Renal cortex interstitium (tissue), 15 donors: ENCODE measurements around the gene OR4C3. TPM values are rescaled to one million over a fixed set of nuclear protein-coding genes. Genes with fewer than 3 reads are reported as not detected.
A peak's percentile ranks its signal among the peaks of the same experiment; 100 is the strongest.
"Not testable (repeated sequence)": the region's sequence is repeated elsewhere in the genome, so short reads cannot be mapped to it uniquely, and the experiment has no call there.

ENCODE experiments used
- DNase-seq, 11 donors: peaks; one replicate each; pipeline ENCODE4 v3.0.0-alpha.2; 2013; ENCODE audit warnings: low read depth in 9 of 11, low spot score in 4 of 11; ENCODE audit errors: extremely low read depth in 1 of 11
- long read RNA-seq, 16 experiments: transcript quantifications; one replicate each; lab custom pipeline, GENCODE V29; 2026
- polyA plus RNA-seq, 3 donors: library from polyadenylated mRNA; unstranded; fragments of 120-200 nt; gene quantifications; one replicate each; pipeline ENCODE4 v1.2.1, GENCODE V29; 2013; ENCODE audit not compliant: insufficient read length in 3 of 3

Gene OR4C3
- polyA plus RNA-seq: not detected
- long read RNA-seq, donor 1: 0 reads
- long read RNA-seq, donor 2: 0 reads
- long read RNA-seq, donor 3: 0 reads
- long read RNA-seq, donor 4: 0 reads
- long read RNA-seq, donor 5: 0 reads
- long read RNA-seq, donor 6, partial matches to known transcripts: 0 of 1 reads
- long read RNA-seq, donor 6, other reads (novel, unspliced or antisense): 0 of 1 reads
- long read RNA-seq, donor 7: 0 reads
- long read RNA-seq, donor 8: 0 reads
- long read RNA-seq, donor 9: 0 reads
- long read RNA-seq, donor 10: 0 reads
- long read RNA-seq, donor 11: 0 reads
- long read RNA-seq, donor 12: 0 reads
- long read RNA-seq, donor 13: 0 reads
- long read RNA-seq, donor 14: 0 reads
- long read RNA-seq, donor 15: 0 reads
- long read RNA-seq, donor 16: 0 reads

DNA sequence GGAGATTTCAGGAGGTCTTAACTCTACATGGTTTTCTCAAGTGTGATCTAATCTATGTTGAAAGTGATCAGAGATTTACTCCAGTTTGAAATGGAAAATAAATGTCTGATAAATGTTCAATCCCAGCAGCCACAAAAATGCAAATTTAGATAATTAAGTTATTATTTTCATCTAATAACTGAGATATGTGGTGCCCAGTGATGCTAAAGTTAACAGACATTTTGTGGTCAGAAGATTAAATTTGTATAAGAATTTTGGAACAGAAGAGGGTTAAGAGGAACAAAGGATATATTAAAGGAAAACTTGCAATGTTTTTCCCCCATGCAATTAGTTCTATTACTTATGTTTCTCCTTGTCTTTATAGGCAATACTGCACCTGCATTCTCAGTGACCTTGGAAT is at the start of gene OR4C3:
TSS of gene OR4C3 (plus strand) at position 301 of the 400 bp plus-strand sequence. CDS start 102 bp downstream, outside the sequence.
- not testable (repeated sequence) for DNase-seq

- no peak for DNase-seq
These were observed 18.8 kb upstream of the OR4C3 start, which contains the start of gene OR4S1 for GRCh38 chr11:48305923-48306322. Gene OR4S1, plus strand, starts transcription at chr11:48306223. Its CDS starts 0 bp downstream, at chr11:48306223.

DNA sequence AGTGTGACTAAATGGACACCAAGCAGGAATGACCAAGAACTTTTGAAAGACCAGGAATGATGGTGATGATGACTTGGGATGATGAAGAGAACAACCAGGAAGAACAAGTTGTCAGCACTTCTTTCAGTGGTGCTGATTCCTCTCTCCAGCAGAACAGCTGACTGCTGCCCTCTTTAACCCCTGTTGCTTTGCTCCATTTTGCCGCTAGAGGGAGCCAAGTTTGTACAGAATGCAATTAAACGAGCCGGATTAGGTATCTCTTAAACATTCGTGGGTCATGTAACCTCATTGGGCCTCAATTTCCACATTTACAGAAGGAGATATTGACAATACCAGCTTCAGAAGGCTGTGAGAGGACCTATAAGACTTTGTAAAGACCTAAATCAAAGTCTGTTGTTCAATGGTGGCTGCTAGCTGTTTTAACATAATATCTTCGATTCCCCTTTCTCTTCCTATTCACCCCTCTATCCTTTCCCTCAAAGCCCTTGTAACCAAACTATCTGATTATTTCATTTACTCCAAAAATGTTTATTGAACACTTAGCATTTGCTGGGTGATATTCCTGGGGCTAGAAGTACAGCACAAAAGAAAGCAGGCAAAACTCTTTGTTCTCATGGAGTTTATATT is 16.8 kb upstream of the OR4C3 start:
- DNase-seq: peak in 10 of 11 donors; percentile 5 to 46 (median 18)

DNA sequence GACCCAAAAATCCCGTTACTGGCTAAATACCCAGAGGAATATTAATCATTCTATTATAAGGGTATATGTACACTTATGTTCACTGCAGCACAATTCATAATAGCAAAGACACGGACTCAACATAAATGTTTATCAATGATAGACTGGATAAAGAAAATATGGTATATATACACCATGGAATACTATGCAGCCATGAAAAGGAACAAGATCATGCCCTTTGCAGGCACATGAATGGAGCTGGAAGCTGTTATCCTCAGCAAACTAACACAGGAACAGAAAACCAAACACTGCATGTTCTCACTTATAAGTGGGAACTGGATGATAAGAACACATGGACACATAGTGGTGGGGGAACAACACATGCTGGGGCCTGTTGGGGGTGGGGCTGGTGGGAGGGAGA is 11.1 kb upstream of the OR4C3 start:
- DNase-seq: not testable (repeated sequence)

GRCh38 chr11:48319813-48320212 is 4.9 kb upstream of the OR4C3 start:
- not testable (repeated sequence) for DNase-seq

DNA sequence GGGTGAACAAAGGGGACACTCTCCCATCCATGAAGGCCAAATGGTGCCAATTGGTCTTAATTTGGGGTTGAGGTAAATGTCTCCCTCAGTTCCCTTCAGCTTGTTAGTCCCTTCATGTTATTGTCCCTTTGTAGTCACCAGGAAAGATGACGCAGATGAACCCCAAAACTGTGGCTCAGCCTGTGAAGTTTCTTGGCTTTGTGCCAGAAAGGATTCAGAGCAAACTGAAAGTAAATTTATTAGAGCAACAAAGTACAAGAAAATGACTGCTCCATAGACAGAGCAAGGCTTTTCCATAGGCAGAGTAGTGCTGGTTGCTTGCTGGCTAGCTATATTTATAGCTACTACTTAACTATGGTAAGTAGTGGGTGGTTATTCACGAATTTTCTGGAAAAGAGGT is 16.7 kb downstream of the OR4C3 start:
- DNase-seq: no peak

- not testable (repeated sequence) for DNase-seq
These were observed 17.8 kb downstream of the OR4C3 start for GRCh38 chr11:48342505-48342904.

DNA sequence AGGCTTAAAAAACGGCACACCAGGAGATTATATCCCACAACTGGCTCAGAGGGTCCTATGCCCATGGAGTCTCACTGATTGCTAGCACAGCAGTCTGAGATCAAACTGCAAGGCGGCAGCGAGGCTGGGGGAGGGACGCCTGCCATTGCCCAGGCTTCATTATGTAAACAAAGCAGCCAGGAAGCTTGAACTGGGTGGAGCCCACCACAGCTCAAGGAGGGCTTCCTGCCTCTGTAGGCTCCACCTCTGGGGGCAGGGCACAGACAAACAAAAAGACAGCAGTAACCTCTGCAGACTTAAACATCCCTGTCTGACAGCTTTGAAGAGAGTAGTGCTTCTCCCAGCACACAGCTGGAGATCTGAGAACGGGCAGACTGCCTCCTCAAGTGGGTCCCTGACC is 21.6 kb downstream of the OR4C3 start:
- not testable (repeated sequence) for DNase-seq

GRCh38 chr11:48354013-48354412 is 29.3 kb downstream of the OR4C3 start:
- DNase-seq: no peak

- no peak for DNase-seq
These were observed 30.0 kb downstream of the OR4C3 start for GRCh38 chr11:48354677-48355076.

DNA sequence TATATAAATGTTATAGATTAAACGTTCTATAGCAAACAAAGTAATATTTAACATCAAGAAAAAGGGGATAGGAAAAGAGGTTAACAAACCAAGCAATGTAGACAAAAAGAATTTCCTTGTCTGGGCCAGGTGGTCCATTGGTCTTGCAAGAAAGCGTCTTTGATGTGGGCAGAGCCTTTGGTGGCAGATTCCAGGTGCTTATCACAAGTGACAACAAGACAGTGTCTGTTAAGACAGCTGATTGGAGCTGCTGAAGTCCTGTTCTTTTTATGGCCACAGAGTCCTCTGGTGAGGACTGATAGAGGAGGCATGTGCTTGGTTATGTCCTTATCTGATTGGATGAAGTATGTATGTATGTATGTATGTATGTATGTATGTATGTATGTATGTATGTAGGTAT is 36.6 kb downstream of the OR4C3 start:
- not testable (repeated sequence) for DNase-seq

DNA sequence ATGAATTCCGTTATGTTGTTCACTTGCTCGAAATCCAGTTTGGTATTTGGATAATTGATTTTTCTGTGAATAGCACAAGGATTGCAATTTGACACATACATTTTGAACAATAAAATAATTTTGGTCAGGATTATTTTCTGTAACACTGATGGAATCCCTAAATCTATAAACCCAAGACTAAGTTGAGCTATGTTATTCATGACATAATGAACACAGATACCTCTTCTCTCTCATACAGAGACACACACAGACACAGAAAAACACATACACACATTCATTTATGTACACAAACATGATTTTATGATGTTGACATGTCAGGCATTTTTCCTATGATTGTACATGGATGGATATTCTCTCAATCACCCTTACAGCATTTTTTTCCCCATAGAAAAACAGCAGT is 41.6 kb downstream of the OR4C3 start, which contains the start of gene OR4C5:
TSS of gene OR4C5 (minus strand) at position 101 of the 400 bp plus-strand sequence. CDS start at position 101, 0 bp downstream.
- DNase-seq: no peak

Other genes starting within 250 kb of the OR4C3 start
- not detected for gene OR4B1, start 108.1 kb upstream of the OR4C3 start, polyA plus RNA-seq
- gene OR4X2, start 79.8 kb upstream of the OR4C3 start, polyA plus RNA-seq: not detected
- not detected for gene OR4X1, start 61.1 kb upstream of the OR4C3 start, polyA plus RNA-seq
- not detected for gene OR4S1, start 18.7 kb upstream of the OR4C3 start, polyA plus RNA-seq
- not detected for gene OR4C5, start 41.5 kb downstream of the OR4C3 start, polyA plus RNA-seq
- gene OR4A47, start 163.9 kb downstream of the OR4C3 start, polyA plus RNA-seq: not detected